Lower lobe of right lung (tissue), 2 donors: Measurements from ENCODE around the gene RHOV. TPM values are rescaled to one million over a fixed set of nuclear protein-coding genes. Genes with fewer than 3 reads are reported as not detected.
A peak's percentile ranks its signal among the peaks of the same experiment; 100 is the strongest.

ENCODE experiments used
- ATAC-seq, 2 donors: fragments of 200-7000 bp; cut with Tn5 transposase; one replicate each; pipeline ENCODE4 v1.9.1; 2020 to 2022; ENCODE audit warnings: mild to moderate bottlenecking in 2 of 2, moderate library complexity in 2 of 2
- DNase-seq: peaks from one replicate; pipeline ENCODE4 v3.0.0-alpha.2; 2020
- H3K27ac ChIP-seq: fragments of 200-600 bp; one replicate; pipeline ENCODE4 v1.8.0; 2022
- H3K27me3 ChIP-seq: fragments of 200-600 bp; one replicate; pipeline ENCODE4 v1.8.0; 2022; ENCODE audit warnings: low read depth
- H3K36me3 ChIP-seq: fragments of 200-600 bp; one replicate; pipeline ENCODE4 v1.8.0; 2022; ENCODE audit warnings: mild to moderate bottlenecking
- H3K4me1 ChIP-seq: fragments of 200-600 bp; one replicate; pipeline ENCODE4 v1.8.0; 2022
- H3K4me3 ChIP-seq: fragments of 200-600 bp; one replicate; pipeline ENCODE4 v1.8.0; 2022; ENCODE audit warnings: mild to moderate bottlenecking
- H3K9me3 ChIP-seq: fragments of 200-600 bp; one replicate; pipeline ENCODE4 v1.8.0; 2022
- CTCF ChIP-seq: fragments of 200-600 bp; IDR thresholded peaks from one replicate; pipeline ENCODE4 v1.8.0; 2022; ENCODE audit warnings: antibody characterized with exemption, mild to moderate bottlenecking
- intact Hi-C: fragments of 100-400 bp; cut with DNase I; formaldehyde crosslinking; loops from one replicate; pipeline ENCODE4 v1.11.0; 2022
- long read RNA-seq: library from polyadenylated mRNA; unstranded; transcript quantifications from one replicate; pipeline ENCODE4 v2.0.0, GENCODE V29; 2021
- total RNA-seq: library from RNA; stranded (reverse); fragmentation: NEBNext Ultra II Directional; extraction: Animal tissue kit (Norgen Biotek cat#: 25700); gene quantifications from one replicate; pipeline ENCODE4 v1.2.1, GENCODE V29; 2021
- donor health status: DM: no; HTN: yes; CAD: no; lungs with severe emphysema.

The RHOV gene, protein sequence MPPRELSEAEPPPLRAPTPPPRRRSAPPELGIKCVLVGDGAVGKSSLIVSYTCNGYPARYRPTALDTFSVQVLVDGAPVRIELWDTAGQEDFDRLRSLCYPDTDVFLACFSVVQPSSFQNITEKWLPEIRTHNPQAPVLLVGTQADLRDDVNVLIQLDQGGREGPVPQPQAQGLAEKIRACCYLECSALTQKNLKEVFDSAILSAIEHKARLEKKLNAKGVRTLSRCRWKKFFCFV
- total RNA-seq, result 1.5 TPM
- long read RNA-seq, result 0 reads

DNA sequence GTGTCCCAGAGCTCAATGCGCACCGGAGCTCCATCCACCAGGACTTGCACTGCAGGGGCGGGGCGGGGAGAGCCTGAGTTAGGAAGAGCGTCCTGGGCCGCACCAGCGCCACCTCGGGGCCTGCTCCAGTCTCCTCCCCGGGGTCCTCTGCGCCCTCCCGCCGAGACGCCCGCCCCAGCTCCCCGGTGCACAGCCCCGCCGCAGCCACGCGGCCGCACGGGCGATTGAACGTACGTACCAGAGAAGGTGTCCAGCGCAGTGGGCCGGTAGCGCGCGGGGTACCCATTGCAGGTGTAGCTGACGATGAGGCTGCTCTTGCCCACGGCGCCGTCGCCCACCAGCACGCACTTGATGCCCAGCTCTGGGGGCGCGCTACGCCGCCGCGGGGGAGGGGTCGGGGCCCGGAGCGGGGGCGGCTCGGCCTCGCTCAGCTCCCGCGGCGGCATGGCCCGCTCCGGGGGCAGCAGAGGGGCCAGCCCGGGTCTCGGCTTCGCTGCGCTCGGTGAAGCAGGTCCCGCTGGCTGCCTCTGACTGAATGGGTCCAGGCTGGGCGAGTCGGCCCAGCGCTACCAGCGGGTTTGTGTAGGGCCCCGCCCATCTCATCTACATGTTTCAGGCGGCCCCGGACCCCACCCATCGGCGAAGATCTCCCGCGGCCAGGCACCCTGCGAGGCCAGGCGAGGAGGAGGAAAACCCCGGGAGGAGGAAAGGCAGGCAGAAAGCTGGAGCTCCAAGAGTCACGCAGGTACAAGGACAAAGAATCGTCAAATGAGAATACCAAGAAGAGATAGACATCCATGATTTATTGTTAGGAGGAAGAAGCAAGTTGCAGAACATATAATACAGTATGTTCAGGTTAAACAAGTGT lies at the start of gene RHOV:
RHOV (minus strand) TSS at position 541 of the 868 bp plus-strand sequence; CDS start at position 446, 95 bp downstream.
- Histone ChIP-seq H3K4me3 (peak within 1 kb of the TSS; percentile 65), H3K27me3 (peaks cover 4% of the 10 kb centered on the region), H3K27ac (no peak within 1 kb of the TSS), H3K36me3 (no peaks in the 10 kb centered on the region), H3K4me1 (peaks cover 15% of the 10 kb centered on the region), H3K9me3 (no peaks in the 10 kb centered on the region)
- intact Hi-C loops, result no loop called here
- DNase-seq, result peak; percentile 80
- TF ChIP-seq CTCF, result peak; percentile 36
- ATAC-seq, result peak; percentile 84 to 87

DNA sequence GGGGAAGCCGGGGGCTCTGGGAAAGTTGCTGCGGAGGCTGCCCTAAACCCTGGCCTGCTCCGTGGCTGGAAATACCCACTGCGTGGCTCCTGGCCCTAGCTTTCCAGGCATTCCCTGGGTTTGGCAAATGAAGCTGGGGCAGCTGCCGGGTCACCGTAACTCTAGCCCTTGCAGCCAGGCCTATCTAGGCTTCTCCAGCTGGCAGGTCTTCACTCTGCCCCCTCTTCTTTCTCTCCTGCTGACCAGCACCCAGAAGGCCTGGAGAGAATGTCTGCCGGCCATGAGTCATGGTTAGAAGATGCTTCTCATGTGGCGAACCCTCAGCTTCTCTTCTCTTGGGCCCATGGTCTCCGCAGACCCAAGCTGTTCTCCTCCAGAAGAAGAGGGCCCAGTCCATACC lies 49.5 kb upstream of the RHOV start:
- ATAC-seq, result no peak

DNA sequence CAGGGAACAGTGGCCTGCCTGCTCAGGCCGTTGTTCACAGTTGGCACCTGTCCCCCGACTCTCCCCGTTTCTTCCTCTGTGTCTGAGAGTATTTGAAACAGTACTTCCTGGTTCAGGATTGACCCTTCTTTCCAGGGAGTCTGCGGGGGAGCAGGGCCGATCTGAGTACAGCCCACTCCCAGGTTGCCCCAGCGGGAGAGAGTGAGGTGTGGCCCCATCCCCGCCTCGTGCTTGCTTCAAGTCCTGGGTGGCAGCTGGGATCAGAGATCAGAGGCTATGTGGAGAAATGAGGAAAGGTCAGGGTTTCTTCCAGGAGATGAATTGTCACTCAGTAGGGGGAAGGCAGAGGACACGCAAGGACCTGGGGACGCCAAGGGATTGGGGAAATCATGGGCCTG lies 48.6 kb upstream of the RHOV start:
- no peak for TF ChIP-seq CTCF
- H3K27me3 ChIP-seq, result peaks cover 27% of the 10 kb centered on the region
- DNase-seq (no peak), ATAC-seq (no peak)
- peaks cover 43% of the 10 kb centered on the region for H3K4me1 ChIP-seq
- intact Hi-C loops, result no loop called here
- H3K27ac ChIP-seq, result no peak overlapping the region
- no peaks in the 10 kb centered on the region for H3K9me3 ChIP-seq
- H3K36me3 ChIP-seq, result no peaks in the 10 kb centered on the region
- no peak overlapping the region for H3K4me3 ChIP-seq

More for the DNA sequence above, 49.5 kb upstream of the RHOV start:
- Histone ChIP-seq H3K4me3 (no peak overlapping the region), H3K27me3 (peaks cover 35% of the 10 kb centered on the region), H3K4me1 (peaks cover 44% of the 10 kb centered on the region), H3K9me3 (no peaks in the 10 kb centered on the region), H3K27ac (no peak overlapping the region), H3K36me3 (no peaks in the 10 kb centered on the region)
- intact Hi-C loops, result no loop called here
- TF ChIP-seq CTCF, result no peak
- DNase-seq, result no peak

GRCh38 chr15:40921949-40922607 lies 48.0 kb upstream of the RHOV start:
- Histone ChIP-seq H3K4me3 (no peak overlapping the region), H3K36me3 (no peaks in the 10 kb centered on the region), H3K9me3 (no peaks in the 10 kb centered on the region), H3K4me1 (peaks cover 43% of the 10 kb centered on the region), H3K27ac (no peak overlapping the region), H3K27me3 (peaks cover 22% of the 10 kb centered on the region)
- intact Hi-C loops, result no loop called here
- TF ChIP-seq CTCF, result no peak
- DNase-seq (no peak), ATAC-seq (no peak)

GRCh38 chr15:40918799-40919392 lies 44.9 kb upstream of the RHOV start:
- intact Hi-C loops, result no loop called here
- Histone ChIP-seq H3K4me3 (no peak overlapping the region), H3K36me3 (no peaks in the 10 kb centered on the region), H3K27ac (peak overlapping the region; percentile 79), H3K9me3 (no peaks in the 10 kb centered on the region), H3K27me3 (no peaks in the 10 kb centered on the region), H3K4me1 (peaks cover 36% of the 10 kb centered on the region)
- DNase-seq (no peak), ATAC-seq (peak; percentile 27 to 33)
- TF ChIP-seq CTCF, result no peak
